ENCODE measurements around the gene FAM114A1. TPM values are rescaled to one million over a fixed set of nuclear protein-coding genes. Genes with fewer than 3 reads are reported as not detected.

The FAM114A1 gene
- total RNA-seq, 1 experiment from 2014 or later = 33.0 TPM

Small RNA genes within 50 kb of the gene (small RNA-seq; reads per million reads assigned to genes)
- gene MIR574 = 0.12 to 1.3 reads per million in 2 experiments

Other genes with a start within 250 kb of the FAM114A1 start
- gene KLF3, start 203.6 kb upstream of the FAM114A1 start, total RNA-seq (2014; rRNA removed; shearing (Covaris generic)) = 9.5 and 11.6 TPM in 2 replicates
- gene TLR10, start 84.8 kb upstream of the FAM114A1 start, total RNA-seq (2014; rRNA removed; shearing (Covaris generic)) = 0.08 TPM in 1 of 2 replicates, not detected in the other
- 5.5 and 6.7 TPM in 2 replicates for gene TLR1, start 63.0 kb upstream of the FAM114A1 start, total RNA-seq (2014; rRNA removed; shearing (Covaris generic))
- gene TLR6, start 11.0 kb upstream of the FAM114A1 start, total RNA-seq (2014; rRNA removed; shearing (Covaris generic)) = 6.8 and 7.8 TPM in 2 replicates
- not detected in 2 replicates for gene TMEM156, start 164.6 kb downstream of the FAM114A1 start, total RNA-seq (2014; rRNA removed; shearing (Covaris generic))
- 12.3 and 15.8 TPM in 2 replicates for gene KLHL5, start 194.4 kb downstream of the FAM114A1 start, total RNA-seq (2014; rRNA removed; shearing (Covaris generic))